Neural progenitor cell (in vitro differentiated cells): ENCODE data around the gene GPR107. TPM values are rescaled to one million over a fixed set of nuclear protein-coding genes. Genes with fewer than 3 reads are reported as not detected.

ENCODE experiments used
- DNase-seq: peaks from one replicate; pipeline ENCODE4 v3.0.0-alpha.2; 2016; ENCODE audit warnings: low spot score
- H2AFZ ChIP-seq: fragments of 200-600 bp; sonication (generic); replicated peaks from 2 replicates; pipeline ENCODE4 v1.6.1; 2016; ENCODE audit warnings: antibody characterized with exemption
- H3F3A ChIP-seq: fragments of 200-600 bp; sonication (generic); 2 replicates; pipeline ENCODE4 v1.6.1; 2016; ENCODE audit warnings: antibody characterized with exemption, low read depth
- H3K27ac ChIP-seq: fragments of 200-600 bp; sonication (generic); 2 replicates; pipeline ENCODE4 v1.5.1; 2016; ENCODE audit warnings: mild to moderate bottlenecking
- H3K27me3 ChIP-seq: fragments of 200-600 bp; sonication (generic); 2 replicates; pipeline ENCODE4 v1.6.1; 2016; ENCODE audit warnings: mild to moderate bottlenecking, moderate library complexity
- H3K36me3 ChIP-seq: fragments of 200-600 bp; sonication (generic); 2 replicates; pipeline ENCODE4 v1.5.1; 2016
- H3K4me1 ChIP-seq: fragments of 200-600 bp; sonication (generic); 2 replicates; pipeline ENCODE4 v1.6.1; 2016; ENCODE audit warnings: mixed run types
- H3K4me2 ChIP-seq: fragments of 200-600 bp; sonication (generic); 2 replicates; pipeline ENCODE4 v1.6.1; 2016
- H3K4me3 ChIP-seq: fragments of 200-600 bp; sonication (generic); 2 replicates; pipeline ENCODE4 v1.5.1; 2016
- H3K79me2 ChIP-seq: fragments of 200-600 bp; sonication (generic); 2 replicates; pipeline ENCODE4 v1.6.1; 2016; ENCODE audit warnings: low read depth
- H3K9ac ChIP-seq: fragments of 200-600 bp; sonication (generic); 2 replicates; pipeline ENCODE4 v1.6.1; 2016
- H3K9me3 ChIP-seq: fragments of 200-600 bp; sonication (generic); 2 replicates; pipeline ENCODE4 v1.5.1; 2016; ENCODE audit warnings: low read depth
- H4K20me1 ChIP-seq: fragments of 200-600 bp; sonication (generic); 2 replicates; pipeline ENCODE4 v1.6.1; 2016; ENCODE audit warnings: low read depth
- H3K27ac Mint-ChIP-seq: 3 replicates; pipeline ENCODE4 v1.8.0; 2021; ENCODE audit warnings: mixed read lengths
- H3K27me3 Mint-ChIP-seq: 2 replicates; pipeline ENCODE4 v1.8.0; 2022; ENCODE audit warnings: low read depth, mild to moderate bottlenecking, inconsistent platforms, moderate library complexity, mixed read lengths; ENCODE audit not compliant: insufficient read depth
- H3K36me3 Mint-ChIP-seq: 3 replicates; pipeline ENCODE4 v1.8.0; 2021; ENCODE audit warnings: mixed read lengths
- H3K4me1 Mint-ChIP-seq: 3 replicates; pipeline ENCODE4 v1.8.0; 2021; ENCODE audit warnings: mixed read lengths
- H3K4me3 Mint-ChIP-seq: 3 replicates; pipeline ENCODE4 v1.8.0; 2021; ENCODE audit warnings: mild to moderate bottlenecking, moderate library complexity, mixed read lengths
- H3K9me3 Mint-ChIP-seq: 3 replicates; pipeline ENCODE4 v1.8.0; 2020; ENCODE audit warnings: mixed read lengths
- EZH2 ChIP-seq: fragments of 200-600 bp; sonication (generic); IDR thresholded peaks from 2 replicates; pipeline ENCODE4 v1.6.1; 2017; ENCODE audit warnings: antibody characterized with exemption, mild to moderate bottlenecking, moderate library complexity
- EZH2phosphoT487 ChIP-seq: fragments of 200-600 bp; sonication (generic); IDR thresholded peaks from 2 replicates; pipeline ENCODE4 v1.6.1; 2017; ENCODE audit warnings: antibody characterized with exemption
- total RNA-seq: library from RNA; depleted of rRNA; stranded (reverse); fragments of >200 nt; gene quantifications from 2 replicates; pipeline ENCODE4 v1.2.3, GENCODE V29; 2015; ENCODE audit warnings: low replicate concordance
- TF ChIP-seq, protein P1 (sequence below): fragments of 200-600 bp; sonication (generic); IDR thresholded peaks from 2 replicates; pipeline ENCODE4 v1.5.1; 2017; ENCODE audit warnings: antibody characterized with exemption, mild to moderate bottlenecking

The GPR107 gene
- total RNA-seq, 1 donor from 2014 or later, result 33.8 TPM

DNA sequence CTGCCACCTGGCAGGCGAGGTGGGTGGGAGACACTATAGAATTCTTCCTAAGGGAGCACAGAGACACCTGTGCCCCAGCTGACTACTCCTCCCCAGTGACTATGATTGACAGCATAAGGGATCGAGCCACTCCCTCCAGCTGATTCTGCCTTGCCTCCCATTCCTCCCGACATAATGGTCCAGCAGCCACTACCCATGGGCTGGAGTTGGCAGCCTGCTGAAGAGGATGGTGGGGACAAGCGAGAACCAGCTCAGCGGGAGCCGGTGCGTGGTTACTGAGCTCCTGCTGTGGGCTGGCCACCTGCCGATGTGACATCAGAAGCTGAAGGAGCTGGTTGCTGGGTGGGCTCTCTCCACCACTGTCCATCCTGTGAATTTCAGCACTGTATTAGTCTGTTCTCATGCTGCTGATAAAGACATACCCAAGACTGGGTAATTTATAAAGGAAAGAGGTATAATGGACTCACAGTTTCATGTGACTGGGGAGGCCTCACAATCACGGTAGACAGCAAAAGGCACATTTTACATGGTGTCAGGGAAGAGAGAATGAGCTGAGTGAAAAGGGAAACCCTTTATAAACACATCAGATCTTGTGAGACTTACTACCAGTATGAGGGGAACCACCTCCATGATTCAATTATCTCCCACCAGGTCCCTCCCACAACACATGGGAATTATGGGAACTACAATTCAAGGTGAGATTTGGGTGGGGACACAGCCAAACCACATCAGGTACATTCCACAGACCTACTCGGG lies 106.4 kb downstream of the GPR107 start:
- no peak for DNase-seq

DNA sequence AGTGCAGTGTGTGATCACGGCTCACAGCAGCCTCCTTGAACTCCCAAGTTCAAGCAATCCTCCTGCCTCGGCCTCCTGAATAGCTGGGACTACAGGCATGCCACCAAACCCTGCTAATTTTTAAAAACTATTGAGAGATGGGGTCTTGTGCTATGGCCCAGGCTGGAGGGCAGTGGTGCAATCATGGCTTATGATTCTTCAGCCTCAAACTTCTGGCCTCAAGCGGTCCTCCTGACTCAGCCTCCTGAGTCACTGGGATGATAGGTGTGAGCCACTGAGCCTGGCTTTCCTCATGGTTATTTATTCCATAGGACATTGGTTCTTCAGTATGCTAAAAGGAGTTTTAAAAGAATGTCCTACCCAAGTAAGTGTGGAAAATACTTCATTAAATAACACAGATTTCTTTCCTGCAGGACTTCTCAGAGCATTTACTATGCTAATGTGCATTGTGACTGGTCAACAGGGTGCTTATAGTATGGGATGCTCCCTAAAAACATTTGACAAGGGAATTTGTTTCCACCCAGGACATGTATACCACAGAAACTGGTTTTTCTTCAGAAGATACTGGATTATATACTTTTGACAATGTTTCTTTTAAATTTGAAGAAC lies 107.3 kb downstream of the GPR107 start:
- Mint-ChIP-seq H3K27me3 (peaks cover 11% of the 10 kb centered on the region), H3K36me3 (no peaks in the 10 kb centered on the region), H3K9me3 (no peaks in the 10 kb centered on the region), H3K27ac (no peak overlapping the region), H3K4me1 (peaks cover 7% of the 10 kb centered on the region), H3K4me3 (no peak overlapping the region)
- Histone ChIP-seq H3K27me3 (no peaks in the 10 kb centered on the region), H2AFZ (no peak overlapping the region), H3K9me3 (no peaks in the 10 kb centered on the region), H3K4me1 (no peaks in the 10 kb centered on the region), H4K20me1 (no peaks in the 10 kb centered on the region), H3K4me2 (no peak overlapping the region), H3K79me2 (no peaks in the 10 kb centered on the region), H3K36me3 (no peaks in the 10 kb centered on the region), H3K4me3 (no peak overlapping the region), H3F3A (no peaks in the 10 kb centered on the region), H3K9ac (no peak overlapping the region), H3K27ac (no peak overlapping the region)
- DNase-seq, result no peak
- TF ChIP-seq, protein P1, sequence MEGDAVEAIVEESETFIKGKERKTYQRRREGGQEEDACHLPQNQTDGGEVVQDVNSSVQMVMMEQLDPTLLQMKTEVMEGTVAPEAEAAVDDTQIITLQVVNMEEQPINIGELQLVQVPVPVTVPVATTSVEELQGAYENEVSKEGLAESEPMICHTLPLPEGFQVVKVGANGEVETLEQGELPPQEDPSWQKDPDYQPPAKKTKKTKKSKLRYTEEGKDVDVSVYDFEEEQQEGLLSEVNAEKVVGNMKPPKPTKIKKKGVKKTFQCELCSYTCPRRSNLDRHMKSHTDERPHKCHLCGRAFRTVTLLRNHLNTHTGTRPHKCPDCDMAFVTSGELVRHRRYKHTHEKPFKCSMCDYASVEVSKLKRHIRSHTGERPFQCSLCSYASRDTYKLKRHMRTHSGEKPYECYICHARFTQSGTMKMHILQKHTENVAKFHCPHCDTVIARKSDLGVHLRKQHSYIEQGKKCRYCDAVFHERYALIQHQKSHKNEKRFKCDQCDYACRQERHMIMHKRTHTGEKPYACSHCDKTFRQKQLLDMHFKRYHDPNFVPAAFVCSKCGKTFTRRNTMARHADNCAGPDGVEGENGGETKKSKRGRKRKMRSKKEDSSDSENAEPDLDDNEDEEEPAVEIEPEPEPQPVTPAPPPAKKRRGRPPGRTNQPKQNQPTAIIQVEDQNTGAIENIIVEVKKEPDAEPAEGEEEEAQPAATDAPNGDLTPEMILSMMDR, result no peak
- TF ChIP-seq EZH2 (no peak), EZH2phosphoT487 (no peak)

More for the DNA sequence above, 106.4 kb downstream of the GPR107 start:
- no peaks in the 10 kb centered on the region for H3K36me3 Mint-ChIP-seq
- Histone ChIP-seq H3K36me3 (no peaks in the 10 kb centered on the region), H3K79me2 (no peaks in the 10 kb centered on the region), H4K20me1 (no peaks in the 10 kb centered on the region), H3F3A (no peaks in the 10 kb centered on the region), H3K27ac (no peak overlapping the region), H3K9ac (no peak overlapping the region), H3K27me3 (no peaks in the 10 kb centered on the region), H3K4me2 (no peak overlapping the region), H3K4me3 (no peak overlapping the region), H3K4me1 (no peaks in the 10 kb centered on the region), H3K9me3 (no peaks in the 10 kb centered on the region), H2AFZ (no peak overlapping the region)
- H3K9me3 Mint-ChIP-seq, result no peaks in the 10 kb centered on the region
- TF ChIP-seq EZH2, result no peak
- TF ChIP-seq EZH2phosphoT487, result no peak
- TF ChIP-seq, protein P1, result no peak
- H3K27me3 Mint-ChIP-seq, result peaks cover 11% of the 10 kb centered on the region
- H3K4me3 Mint-ChIP-seq, result no peak overlapping the region
- H3K27ac Mint-ChIP-seq, result peak overlapping the region; percentile 91
- H3K4me1 Mint-ChIP-seq, result peaks cover 7% of the 10 kb centered on the region

DNA sequence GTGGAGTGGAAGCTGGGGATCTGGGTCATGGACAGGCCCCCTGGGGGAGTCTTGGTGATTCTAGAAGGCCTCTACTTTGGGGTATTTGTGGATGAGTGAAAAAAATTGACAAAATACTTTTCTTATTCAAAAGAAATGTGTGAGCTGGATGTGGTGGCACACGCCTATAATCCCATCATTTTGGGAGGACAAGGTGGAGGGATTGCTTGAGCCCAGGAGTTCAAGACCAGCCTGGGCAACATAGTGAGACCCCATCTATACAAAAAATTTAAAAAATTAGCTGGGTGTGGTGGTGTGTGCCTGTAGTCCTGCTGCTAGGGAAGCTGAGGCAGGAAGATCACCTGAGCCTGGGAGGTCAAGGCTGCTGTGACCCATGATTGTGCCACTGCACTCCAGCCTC lies 111.9 kb downstream of the GPR107 start:
- peaks cover under 1% of the 10 kb centered on the region for H3F3A ChIP-seq
- no peak overlapping the region for H2AFZ ChIP-seq
- no peak overlapping the region for H3K27ac Mint-ChIP-seq
- no peak overlapping the region for H3K4me2 ChIP-seq
- H3K4me3 ChIP-seq, result no peak overlapping the region
- no peaks in the 10 kb centered on the region for H3K27me3 ChIP-seq
- no peak overlapping the region for H3K4me3 Mint-ChIP-seq
- H3K4me1 Mint-ChIP-seq, result peaks cover 9% of the 10 kb centered on the region
- no peak for DNase-seq
- H3K9me3 ChIP-seq, result no peaks in the 10 kb centered on the region
- H4K20me1 ChIP-seq, result no peaks in the 10 kb centered on the region
- no peak overlapping the region for H3K27ac ChIP-seq
- no peaks in the 10 kb centered on the region for H3K79me2 ChIP-seq
- no peaks in the 10 kb centered on the region for H3K36me3 Mint-ChIP-seq
- H3K27me3 Mint-ChIP-seq, result peaks cover 24% of the 10 kb centered on the region
- no peak overlapping the region for H3K9ac ChIP-seq
- TF ChIP-seq EZH2, result no peak
- no peak for TF ChIP-seq EZH2phosphoT487
- TF ChIP-seq, protein P1, result no peak
- H3K9me3 Mint-ChIP-seq, result no peaks in the 10 kb centered on the region
- H3K4me1 ChIP-seq, result no peaks in the 10 kb centered on the region
- no peaks in the 10 kb centered on the region for H3K36me3 ChIP-seq
